LNCAP (cell line): ENCODE data around the gene CES1.

ENCODE experiments used
- CTCF ChIP-seq: fragments of 450-650 bp; IDR thresholded peaks from 2 replicates; pipeline ENCODE4 v1.5.1; 2017; ENCODE audit warnings: mild to moderate bottlenecking

Gene CES1

GRCh38 chr16:55868137-55868536 is 35.2 kb upstream of the CES1 start:
- TF ChIP-seq CTCF, result no peak

- no peak for TF ChIP-seq CTCF
Measured at GRCh38 chr16:55861288-55861687, 28.4 kb upstream of the CES1 start.

- no peak for TF ChIP-seq CTCF
Measured at GRCh38 chr16:55856950-55857349, 24.1 kb upstream of the CES1 start.

GRCh38 chr16:55853114-55853513 is 20.2 kb upstream of the CES1 start:
- TF ChIP-seq CTCF, result no peak

GRCh38 chr16:55849536-55849935 is 16.6 kb upstream of the CES1 start:
- no peak for TF ChIP-seq CTCF

DNA sequence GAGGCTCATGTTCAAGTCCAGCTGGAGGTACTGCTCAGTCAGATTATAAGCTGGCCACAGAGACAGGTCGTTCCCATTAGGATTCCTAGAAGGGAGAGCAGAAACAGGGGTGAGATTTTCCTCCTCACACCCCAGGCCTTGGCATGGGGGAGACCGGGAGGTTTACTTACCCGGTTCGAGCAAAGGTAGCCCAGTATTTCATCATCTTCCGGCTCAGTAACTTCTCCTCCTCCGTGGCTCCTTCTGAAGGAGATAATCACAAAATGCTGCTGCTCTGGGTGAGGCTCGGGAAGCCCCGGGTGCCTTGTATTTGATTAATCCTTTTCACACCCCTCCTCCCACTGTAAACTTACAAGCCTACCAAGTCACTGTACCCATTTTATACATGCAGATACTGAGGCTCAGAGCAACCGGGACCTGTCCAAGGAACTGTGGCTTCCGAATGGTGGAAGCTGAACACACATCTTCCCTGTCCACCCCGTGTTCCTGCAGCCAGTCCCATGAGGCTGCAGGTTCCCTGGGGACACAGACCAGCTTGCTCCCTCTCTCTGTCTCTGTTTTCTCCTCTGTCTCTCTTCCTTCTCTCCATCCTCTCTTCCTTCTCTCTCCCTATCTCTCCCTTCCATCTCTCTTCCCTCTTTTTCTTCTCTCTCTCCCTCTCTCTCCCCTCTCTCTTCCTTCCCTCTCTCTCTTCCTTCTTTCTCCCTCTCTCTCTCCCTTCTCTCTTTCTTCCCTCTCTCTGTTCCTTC is 13.9 kb upstream of the CES1 start:
- no peak for TF ChIP-seq CTCF

- no peak; the same call in 1 of the 2 replicates for TF ChIP-seq CTCF
Measured at GRCh38 chr16:55843105-55843395, 10.2 kb upstream of the CES1 start.
